NCI-H128 (cell line): ENCODE data around the gene LACTBL1.

Experiments used
- DNase-seq: peaks from one replicate; lab custom pipeline; 2025; ENCODE audit not compliant: unreplicated experiment; lab: John Stamatoyannopoulos, UW

LACTBL1 gene

GRCh38 chr1:22978299-22978698 lies 5.6 kb upstream of the LACTBL1 start:
- DNase-seq = no peak

GRCh38 chr1:22976461-22977243 lies 4.0 kb upstream of the LACTBL1 start:
- DNase-seq = peak; percentile 76

- DNase-seq = no peak
These were observed 3.4 kb upstream of the LACTBL1 start for GRCh38 chr1:22976127-22976460.

- no peak for DNase-seq
These were observed 3.0 kb upstream of the LACTBL1 start for GRCh38 chr1:22975694-22976093.

GRCh38 chr1:22971611-22972405 lies 858 bp downstream of the LACTBL1 start:
- no peak for DNase-seq

GRCh38 chr1:22971161-22971560 lies 1.5 kb downstream of the LACTBL1 start:
- DNase-seq = no peak

- no peak for DNase-seq
These were observed 2.6 kb downstream of the LACTBL1 start for GRCh38 chr1:22970096-22970495.

- DNase-seq = peak; percentile 87
These were observed 3.4 kb downstream of the LACTBL1 start for GRCh38 chr1:22969304-22969709.

- DNase-seq = no peak
These were observed 4.8 kb downstream of the LACTBL1 start for GRCh38 chr1:22967833-22968232.

GRCh38 chr1:22966309-22966708 lies 6.4 kb downstream of the LACTBL1 start:
- no peak for DNase-seq

GRCh38 chr1:22963044-22963677 lies 9.5 kb downstream of the LACTBL1 start:
- no peak for DNase-seq

- no peak for DNase-seq
These were observed 10.1 kb downstream of the LACTBL1 start for GRCh38 chr1:22962558-22962957.

GRCh38 chr1:22959545-22960360 lies 12.9 kb downstream of the LACTBL1 start:
- no peak for DNase-seq

GRCh38 chr1:22958556-22958955 lies 14.1 kb downstream of the LACTBL1 start:
- DNase-seq = no peak

- no peak for DNase-seq
These were observed 15.6 kb downstream of the LACTBL1 start for GRCh38 chr1:22957066-22957465.

- DNase-seq = no peak
These were observed 17.5 kb downstream of the LACTBL1 start for GRCh38 chr1:22955146-22955545.

GRCh38 chr1:22953740-22954141 lies 18.9 kb downstream of the LACTBL1 start:
- no peak for DNase-seq

GRCh38 chr1:22953057-22953739 lies 19.5 kb downstream of the LACTBL1 start:
- DNase-seq = no peak

- DNase-seq = no peak
These were observed 20.0 kb downstream of the LACTBL1 start for GRCh38 chr1:22952694-22953056.

- no peak for DNase-seq
These were observed 20.9 kb downstream of the LACTBL1 start for GRCh38 chr1:22951796-22952195.
